Liver (tissue), 3 donors: ENCODE data around the gene TPST1.
A peak's percentile ranks its signal among the peaks of the same experiment; 100 is the strongest.

Source experiments
- EGR1 ChIP-seq, 2 donors: IDR thresholded peaks; 2 replicates each; pipeline ENCODE4 v1.6.1; 2016 to 2018; ENCODE audit warnings: antibody characterized with exemption in 2 of 2, low read depth in 2 of 2
- FOXA1 ChIP-seq: IDR thresholded peaks from 2 replicates; pipeline ENCODE4 v1.6.1; 2016; ENCODE audit warnings: antibody characterized with exemption
- NR2F2 ChIP-seq: IDR thresholded peaks from 2 replicates; pipeline ENCODE4 v1.6.1; 2016; ENCODE audit warnings: antibody characterized with exemption
- RAD21 ChIP-seq, 2 donors: IDR thresholded peaks; 2 replicates each; pipeline ENCODE4 v1.6.1; 2016; ENCODE audit warnings: antibody characterized with exemption in 2 of 2, mild to moderate bottlenecking in 2 of 2
- SP1 ChIP-seq: IDR thresholded peaks from 2 replicates; pipeline ENCODE4 v1.6.1; 2018; ENCODE audit warnings: antibody characterized with exemption, mild to moderate bottlenecking
- TAF1 ChIP-seq: conservative IDR thresholded peaks from 2 replicates; pipeline ENCODE4 v1.6.1; 2016; ENCODE audit warnings: antibody characterized with exemption, mild to moderate bottlenecking
- YY1 ChIP-seq: IDR thresholded peaks from 2 replicates; pipeline ENCODE4 v1.6.1; 2016; ENCODE audit warnings: antibody characterized with exemption, mild to moderate bottlenecking
- TF ChIP-seq, protein P1 (sequence below): fragments of 150-350 bp; IDR thresholded peaks from 2 replicates; pipeline ENCODE4 v1.5.1; 2017; ENCODE audit warnings: improper control_type of control experiment, low read depth, low read length; ENCODE audit not compliant: missing input control
- TF ChIP-seq, protein P2 (sequence below): IDR thresholded peaks from 2 replicates; pipeline ENCODE4 v1.6.1; 2016; ENCODE audit warnings: antibody characterized with exemption, mild to moderate bottlenecking
- TF ChIP-seq, protein P3 (sequence below): IDR thresholded peaks from 2 replicates; pipeline ENCODE4 v1.6.1; 2016; ENCODE audit warnings: antibody characterized with exemption
- TF ChIP-seq, protein P4 (sequence below): IDR thresholded peaks from 2 replicates; pipeline ENCODE4 v1.6.1; 2016; ENCODE audit warnings: antibody characterized with exemption
- TF ChIP-seq, protein P5 (sequence below): IDR thresholded peaks from 2 replicates; pipeline ENCODE4 v1.6.1; 2016; ENCODE audit warnings: antibody characterized with exemption
- donor health status: healthy.
- donor health status: healthy.

DNA sequence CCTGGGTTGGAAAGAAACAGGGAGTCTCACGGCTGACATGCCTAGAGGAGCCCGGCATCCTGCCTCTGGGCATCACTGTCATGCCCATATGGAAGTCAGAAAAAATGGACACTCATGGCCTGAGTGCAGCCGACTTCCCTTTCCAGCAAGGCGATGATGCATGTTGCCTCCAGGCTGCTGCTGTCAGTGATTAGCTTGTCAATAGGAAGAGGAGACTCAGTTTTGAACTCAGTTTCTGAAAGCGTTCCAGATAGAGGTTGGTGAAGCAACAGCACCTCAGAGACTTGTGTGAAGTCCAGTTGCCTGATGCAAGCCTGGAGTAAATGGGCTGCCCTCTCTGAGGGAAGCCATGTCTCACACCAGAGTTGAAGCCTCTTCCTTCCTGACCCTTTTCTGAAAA lies 148.4 kb downstream of the TPST1 start:
- TF ChIP-seq, protein P1, sequence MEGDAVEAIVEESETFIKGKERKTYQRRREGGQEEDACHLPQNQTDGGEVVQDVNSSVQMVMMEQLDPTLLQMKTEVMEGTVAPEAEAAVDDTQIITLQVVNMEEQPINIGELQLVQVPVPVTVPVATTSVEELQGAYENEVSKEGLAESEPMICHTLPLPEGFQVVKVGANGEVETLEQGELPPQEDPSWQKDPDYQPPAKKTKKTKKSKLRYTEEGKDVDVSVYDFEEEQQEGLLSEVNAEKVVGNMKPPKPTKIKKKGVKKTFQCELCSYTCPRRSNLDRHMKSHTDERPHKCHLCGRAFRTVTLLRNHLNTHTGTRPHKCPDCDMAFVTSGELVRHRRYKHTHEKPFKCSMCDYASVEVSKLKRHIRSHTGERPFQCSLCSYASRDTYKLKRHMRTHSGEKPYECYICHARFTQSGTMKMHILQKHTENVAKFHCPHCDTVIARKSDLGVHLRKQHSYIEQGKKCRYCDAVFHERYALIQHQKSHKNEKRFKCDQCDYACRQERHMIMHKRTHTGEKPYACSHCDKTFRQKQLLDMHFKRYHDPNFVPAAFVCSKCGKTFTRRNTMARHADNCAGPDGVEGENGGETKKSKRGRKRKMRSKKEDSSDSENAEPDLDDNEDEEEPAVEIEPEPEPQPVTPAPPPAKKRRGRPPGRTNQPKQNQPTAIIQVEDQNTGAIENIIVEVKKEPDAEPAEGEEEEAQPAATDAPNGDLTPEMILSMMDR, result no peak
- no peak for TF ChIP-seq SP1
- peak; percentile 23 for TF ChIP-seq YY1
- TF ChIP-seq, protein P2, sequence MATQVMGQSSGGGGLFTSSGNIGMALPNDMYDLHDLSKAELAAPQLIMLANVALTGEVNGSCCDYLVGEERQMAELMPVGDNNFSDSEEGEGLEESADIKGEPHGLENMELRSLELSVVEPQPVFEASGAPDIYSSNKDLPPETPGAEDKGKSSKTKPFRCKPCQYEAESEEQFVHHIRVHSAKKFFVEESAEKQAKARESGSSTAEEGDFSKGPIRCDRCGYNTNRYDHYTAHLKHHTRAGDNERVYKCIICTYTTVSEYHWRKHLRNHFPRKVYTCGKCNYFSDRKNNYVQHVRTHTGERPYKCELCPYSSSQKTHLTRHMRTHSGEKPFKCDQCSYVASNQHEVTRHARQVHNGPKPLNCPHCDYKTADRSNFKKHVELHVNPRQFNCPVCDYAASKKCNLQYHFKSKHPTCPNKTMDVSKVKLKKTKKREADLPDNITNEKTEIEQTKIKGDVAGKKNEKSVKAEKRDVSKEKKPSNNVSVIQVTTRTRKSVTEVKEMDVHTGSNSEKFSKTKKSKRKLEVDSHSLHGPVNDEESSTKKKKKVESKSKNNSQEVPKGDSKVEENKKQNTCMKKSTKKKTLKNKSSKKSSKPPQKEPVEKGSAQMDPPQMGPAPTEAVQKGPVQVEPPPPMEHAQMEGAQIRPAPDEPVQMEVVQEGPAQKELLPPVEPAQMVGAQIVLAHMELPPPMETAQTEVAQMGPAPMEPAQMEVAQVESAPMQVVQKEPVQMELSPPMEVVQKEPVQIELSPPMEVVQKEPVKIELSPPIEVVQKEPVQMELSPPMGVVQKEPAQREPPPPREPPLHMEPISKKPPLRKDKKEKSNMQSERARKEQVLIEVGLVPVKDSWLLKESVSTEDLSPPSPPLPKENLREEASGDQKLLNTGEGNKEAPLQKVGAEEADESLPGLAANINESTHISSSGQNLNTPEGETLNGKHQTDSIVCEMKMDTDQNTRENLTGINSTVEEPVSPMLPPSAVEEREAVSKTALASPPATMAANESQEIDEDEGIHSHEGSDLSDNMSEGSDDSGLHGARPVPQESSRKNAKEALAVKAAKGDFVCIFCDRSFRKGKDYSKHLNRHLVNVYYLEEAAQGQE, result no peak
- no peak for TF ChIP-seq NR2F2
- TF ChIP-seq, protein P3, sequence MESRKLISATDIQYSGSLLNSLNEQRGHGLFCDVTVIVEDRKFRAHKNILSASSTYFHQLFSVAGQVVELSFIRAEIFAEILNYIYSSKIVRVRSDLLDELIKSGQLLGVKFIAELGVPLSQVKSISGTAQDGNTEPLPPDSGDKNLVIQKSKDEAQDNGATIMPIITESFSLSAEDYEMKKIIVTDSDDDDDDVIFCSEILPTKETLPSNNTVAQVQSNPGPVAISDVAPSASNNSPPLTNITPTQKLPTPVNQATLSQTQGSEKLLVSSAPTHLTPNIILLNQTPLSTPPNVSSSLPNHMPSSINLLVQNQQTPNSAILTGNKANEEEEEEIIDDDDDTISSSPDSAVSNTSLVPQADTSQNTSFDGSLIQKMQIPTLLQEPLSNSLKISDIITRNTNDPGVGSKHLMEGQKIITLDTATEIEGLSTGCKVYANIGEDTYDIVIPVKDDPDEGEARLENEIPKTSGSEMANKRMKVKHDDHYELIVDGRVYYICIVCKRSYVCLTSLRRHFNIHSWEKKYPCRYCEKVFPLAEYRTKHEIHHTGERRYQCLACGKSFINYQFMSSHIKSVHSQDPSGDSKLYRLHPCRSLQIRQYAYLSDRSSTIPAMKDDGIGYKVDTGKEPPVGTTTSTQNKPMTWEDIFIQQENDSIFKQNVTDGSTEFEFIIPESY, result no peak
- TF ChIP-seq FOXA1, result no peak
- TF ChIP-seq, protein P4, sequence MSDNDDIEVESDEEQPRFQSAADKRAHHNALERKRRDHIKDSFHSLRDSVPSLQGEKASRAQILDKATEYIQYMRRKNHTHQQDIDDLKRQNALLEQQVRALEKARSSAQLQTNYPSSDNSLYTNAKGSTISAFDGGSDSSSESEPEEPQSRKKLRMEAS, result no peak
- peak; percentile 17 to 42 for TF ChIP-seq RAD21 (IDR thresholded peaks at IDR 0.05)
- TF ChIP-seq EGR1 (IDR thresholded peaks at IDR 0.05; ENCODE audit: low read depth in 2 of 2), result no peak
- no peak for TF ChIP-seq TAF1
- TF ChIP-seq, protein P5, sequence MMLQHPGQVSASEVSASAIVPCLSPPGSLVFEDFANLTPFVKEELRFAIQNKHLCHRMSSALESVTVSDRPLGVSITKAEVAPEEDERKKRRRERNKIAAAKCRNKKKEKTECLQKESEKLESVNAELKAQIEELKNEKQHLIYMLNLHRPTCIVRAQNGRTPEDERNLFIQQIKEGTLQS, result no peak
